KMS-11 (cell line): ENCODE measurements around the gene KRT7.

Source experiments
- H2AFZ ChIP-seq: fragments of 200-600 bp; sonication (generic); 2 replicates; pipeline ENCODE4 v1.6.1; 2016; ENCODE audit warnings: antibody characterized with exemption, mixed run types, low read depth
- H3K27ac ChIP-seq: fragments of 200-600 bp; sonication (generic); 2 replicates; pipeline ENCODE4 v1.6.1; 2016; ENCODE audit warnings: mild to moderate bottlenecking, mixed run types
- H3K27me3 ChIP-seq: fragments of 200-600 bp; sonication (generic); 2 replicates; pipeline ENCODE4 v1.6.1; 2017; ENCODE audit warnings: mild to moderate bottlenecking, low read depth, mixed run types, moderate library complexity; ENCODE audit not compliant: insufficient read depth
- H3K36me3 ChIP-seq: fragments of 200-600 bp; sonication (generic); 2 replicates; pipeline ENCODE4 v1.6.1; 2017; ENCODE audit warnings: mild to moderate bottlenecking, mixed run types; ENCODE audit not compliant: insufficient read depth
- H3K4me1 ChIP-seq: fragments of 200-600 bp; sonication (generic); 2 replicates; pipeline ENCODE4 v1.6.1; 2016; ENCODE audit warnings: mild to moderate bottlenecking, low read depth, mixed run types; ENCODE audit not compliant: poor library complexity, severe bottlenecking
- H3K4me2 ChIP-seq: fragments of 200-600 bp; sonication (generic); 2 replicates; pipeline ENCODE4 v1.7.0; 2016; ENCODE audit warnings: mild to moderate bottlenecking, mixed run types
- H3K4me3 ChIP-seq: fragments of 200-600 bp; sonication (generic); IDR thresholded peaks from 2 replicates; pipeline ENCODE4 v1.6.1; 2017; ENCODE audit warnings: low read depth, low read length, mixed read lengths; ENCODE audit not compliant: insufficient read depth
- H3K79me2 ChIP-seq: fragments of 200-600 bp; sonication (generic); 2 replicates; pipeline ENCODE4 v1.6.1; 2016; ENCODE audit warnings: low read depth, mixed run types; ENCODE audit not compliant: insufficient read depth
- H3K9ac ChIP-seq: fragments of 200-600 bp; sonication (generic); 2 replicates; pipeline ENCODE4 v1.6.1; 2016; ENCODE audit warnings: mild to moderate bottlenecking, mixed run types
- H4K20me1 ChIP-seq: fragments of 200-600 bp; sonication (generic); 2 replicates; pipeline ENCODE4 v1.6.1; 2016; ENCODE audit warnings: mild to moderate bottlenecking, mixed run types; ENCODE audit not compliant: insufficient read depth
- TF ChIP-seq, protein P1 (sequence below): fragments of 200-600 bp; sonication (generic); conservative IDR thresholded peaks from 2 replicates; pipeline ENCODE4 v1.6.1; 2017; ENCODE audit warnings: low read depth, mild to moderate bottlenecking, antibody characterized with exemption, low read length, moderate library complexity, mixed read lengths

Gene KRT7

GRCh38 chr12:52207895-52208294 lies 25.1 kb upstream of the KRT7 start:
- peaks cover 16% of the 10 kb centered on the region; the same call in 1 of the 2 replicates for H3K27me3 ChIP-seq
- no peak overlapping the region for H3K4me2 ChIP-seq
- no peaks in the 10 kb centered on the region for H3K79me2 ChIP-seq
- H3K9ac ChIP-seq: no peak overlapping the region
- TF ChIP-seq, protein P1, sequence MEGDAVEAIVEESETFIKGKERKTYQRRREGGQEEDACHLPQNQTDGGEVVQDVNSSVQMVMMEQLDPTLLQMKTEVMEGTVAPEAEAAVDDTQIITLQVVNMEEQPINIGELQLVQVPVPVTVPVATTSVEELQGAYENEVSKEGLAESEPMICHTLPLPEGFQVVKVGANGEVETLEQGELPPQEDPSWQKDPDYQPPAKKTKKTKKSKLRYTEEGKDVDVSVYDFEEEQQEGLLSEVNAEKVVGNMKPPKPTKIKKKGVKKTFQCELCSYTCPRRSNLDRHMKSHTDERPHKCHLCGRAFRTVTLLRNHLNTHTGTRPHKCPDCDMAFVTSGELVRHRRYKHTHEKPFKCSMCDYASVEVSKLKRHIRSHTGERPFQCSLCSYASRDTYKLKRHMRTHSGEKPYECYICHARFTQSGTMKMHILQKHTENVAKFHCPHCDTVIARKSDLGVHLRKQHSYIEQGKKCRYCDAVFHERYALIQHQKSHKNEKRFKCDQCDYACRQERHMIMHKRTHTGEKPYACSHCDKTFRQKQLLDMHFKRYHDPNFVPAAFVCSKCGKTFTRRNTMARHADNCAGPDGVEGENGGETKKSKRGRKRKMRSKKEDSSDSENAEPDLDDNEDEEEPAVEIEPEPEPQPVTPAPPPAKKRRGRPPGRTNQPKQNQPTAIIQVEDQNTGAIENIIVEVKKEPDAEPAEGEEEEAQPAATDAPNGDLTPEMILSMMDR: no peak
- H4K20me1 ChIP-seq: no peaks in the 10 kb centered on the region
- H3K4me3 ChIP-seq: no peak overlapping the region
- no peaks in the 10 kb centered on the region for H3K4me1 ChIP-seq
- no peak overlapping the region for H2AFZ ChIP-seq
- no peak overlapping the region for H3K27ac ChIP-seq
- no peaks in the 10 kb centered on the region for H3K36me3 ChIP-seq

- Histone ChIP-seq H3K9ac (no peak overlapping the region), H3K27ac (no peak overlapping the region), H3K27me3 (peaks cover 16% of the 10 kb centered on the region; the same call in 1 of the 2 replicates), H4K20me1 (no peaks in the 10 kb centered on the region), H3K36me3 (no peaks in the 10 kb centered on the region), H3K4me1 (peaks cover under 1% of the 10 kb centered on the region), H2AFZ (no peak overlapping the region), H3K4me2 (no peak overlapping the region), H3K79me2 (no peaks in the 10 kb centered on the region), H3K4me3 (no peak overlapping the region)
- TF ChIP-seq, protein P1: no peak
Observed at GRCh38 chr12:52208424-52209165, 24.4 kb upstream of the KRT7 start.

- Histone ChIP-seq H3K9ac (no peak overlapping the region), H3K79me2 (no peaks in the 10 kb centered on the region), H2AFZ (no peak overlapping the region), H3K27ac (no peak overlapping the region), H3K36me3 (no peaks in the 10 kb centered on the region), H3K4me2 (no peak overlapping the region), H4K20me1 (no peaks in the 10 kb centered on the region), H3K4me1 (peaks cover 6% of the 10 kb centered on the region), H3K27me3 (peaks cover 16% of the 10 kb centered on the region; the same call in 1 of the 2 replicates), H3K4me3 (no peak overlapping the region)
- TF ChIP-seq, protein P1: no peak
Observed at GRCh38 chr12:52209321-52209720, 23.7 kb upstream of the KRT7 start.

DNA sequence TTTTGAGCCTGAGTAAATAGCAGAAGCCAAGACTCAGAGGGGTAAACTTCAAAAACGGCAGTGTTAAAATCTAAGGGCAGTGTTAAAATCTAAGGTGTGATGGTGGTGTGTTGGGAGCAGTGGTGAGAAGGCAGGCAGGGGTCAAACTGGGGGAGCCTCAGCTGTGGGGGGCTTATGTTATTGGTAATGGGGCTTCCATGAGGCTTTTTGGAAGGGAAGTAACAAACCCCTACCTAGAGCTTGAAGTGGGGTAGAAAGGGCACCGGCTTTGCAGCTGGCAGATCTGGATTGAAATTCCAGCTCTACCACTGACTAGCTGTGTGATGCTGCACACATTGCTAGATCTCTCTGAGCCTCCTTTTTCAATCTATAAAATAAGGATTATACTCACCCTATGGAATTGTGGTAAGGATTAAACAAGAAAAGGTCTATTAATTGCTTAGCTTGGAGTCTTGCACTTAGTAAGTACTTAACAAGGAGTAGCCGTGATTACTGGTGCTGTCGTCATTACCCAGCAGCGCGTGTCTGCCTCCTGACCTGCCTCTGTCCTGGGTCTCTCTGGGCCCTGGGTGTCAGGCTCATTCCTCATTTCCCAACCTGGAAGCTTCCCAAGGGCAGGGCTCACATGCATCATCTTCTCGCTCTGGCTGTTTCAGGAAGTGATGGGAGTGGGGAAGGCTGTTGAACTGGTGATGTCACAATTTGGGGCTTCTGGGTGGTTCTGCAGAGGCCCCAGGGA lies 22.7 kb upstream of the KRT7 start:
- TF ChIP-seq, protein P1: no peak
- Histone ChIP-seq H2AFZ (no peak overlapping the region), H3K4me3 (no peak overlapping the region), H3K79me2 (no peaks in the 10 kb centered on the region), H3K27me3 (peaks cover 16% of the 10 kb centered on the region; the same call in 1 of the 2 replicates), H3K9ac (no peak overlapping the region), H3K27ac (no peak overlapping the region), H3K4me1 (peaks cover 6% of the 10 kb centered on the region), H3K4me2 (no peak overlapping the region), H3K36me3 (no peaks in the 10 kb centered on the region), H4K20me1 (no peaks in the 10 kb centered on the region)
